ENCODE data around the gene KLHL3. TPM values are rescaled to one million over a fixed set of nuclear protein-coding genes. Genes with fewer than 3 reads are reported as not detected.

Gene KLHL3
- total RNA-seq, 4 donors from 2014 or later: 1.7 to 3.8 (median 3.1) TPM

- peaks cover 0 to 37% (median 0%) of the 10 kb centered on the region in 4 donors for H3K27me3 ChIP-seq
- no peak for DNase-seq
- no peaks in the 10 kb centered on the region for H3K36me3 ChIP-seq
- H3K4me3 ChIP-seq: no peak overlapping the region
- intact Hi-C loops (cut with DNase I): no loop called here
- no peaks in the 10 kb centered on the region for H3K9me3 ChIP-seq
- 68 to 70% methylated on average over 2 of the region's 2 CpGs for WGBS, 2 donors
- TF ChIP-seq POLR2A (IDR thresholded peaks at IDR 0.05): no peak
- TF ChIP-seq CTCF (IDR thresholded peaks at IDR 0.05): no peak
- H3K4me1 ChIP-seq: no peaks in the 10 kb centered on the region
- no peak overlapping the region for H3K27ac ChIP-seq
These were observed 129.5 kb downstream of the KLHL3 start for GRCh38 chr5:137606401-137606800.

- no peak overlapping the region for H3K4me3 ChIP-seq
- H3K4me1 ChIP-seq: no peaks in the 10 kb centered on the region
- 32 to 39% methylated on average over 4 of the region's 4 CpGs for WGBS, 2 donors
- H3K27ac ChIP-seq: no peak overlapping the region
- DNase-seq: no peak
- intact Hi-C loops (cut with DNase I): no loop called here
- TF ChIP-seq POLR2A (IDR thresholded peaks at IDR 0.05): no peak
- TF ChIP-seq CTCF (IDR thresholded peaks at IDR 0.05): no peak
- no peaks in the 10 kb centered on the region for H3K9me3 ChIP-seq
- peaks cover 0 to 34% (median 0%) of the 10 kb centered on the region in 4 donors for H3K27me3 ChIP-seq
- H3K36me3 ChIP-seq: no peaks in the 10 kb centered on the region
These were observed 130.5 kb downstream of the KLHL3 start for GRCh38 chr5:137605411-137605810.

- H3K27ac ChIP-seq: no peak overlapping the region
- WGBS, 2 donors: 29 to 33% methylated on average over 7 to 8 of the region's 9 CpGs
- TF ChIP-seq POLR2A (IDR thresholded peaks at IDR 0.05) (no peak), CTCF (IDR thresholded peaks at IDR 0.05) (no peak)
- H3K4me3 ChIP-seq: no peak overlapping the region
- H3K27me3 ChIP-seq: peaks cover 0 to 43% (median 0%) of the 10 kb centered on the region in 4 donors
- H3K36me3 ChIP-seq: no peaks in the 10 kb centered on the region
- H3K9me3 ChIP-seq: no peaks in the 10 kb centered on the region
- H3K4me1 ChIP-seq: no peaks in the 10 kb centered on the region
- intact Hi-C loops (cut with DNase I): no loop called here
- DNase-seq: no peak
These were observed 131.4 kb downstream of the KLHL3 start for GRCh38 chr5:137604348-137605095.

GRCh38 chr5:137603891-137604290 is 132.0 kb downstream of the KLHL3 start:
- TF ChIP-seq POLR2A (IDR thresholded peaks at IDR 0.05): no peak
- TF ChIP-seq CTCF (IDR thresholded peaks at IDR 0.05): no peak
- DNase-seq: no peak
- no peak overlapping the region for H3K27ac ChIP-seq
- no peaks in the 10 kb centered on the region for H3K9me3 ChIP-seq
- no peaks in the 10 kb centered on the region for H3K36me3 ChIP-seq
- no peaks in the 10 kb centered on the region for H3K4me1 ChIP-seq
- intact Hi-C loops (cut with DNase I): no loop called here
- 100% methylated on average over 1 of the region's 1 CpG for WGBS, 2 donors
- H3K27me3 ChIP-seq: peaks cover 0 to 49% (median 0%) of the 10 kb centered on the region in 4 donors
- no peak overlapping the region for H3K4me3 ChIP-seq

- 89 to 90% methylated on average over 6 of the region's 6 CpGs for WGBS, 2 donors
- H3K4me3 ChIP-seq: no peak overlapping the region
These were observed 132.5 kb downstream of the KLHL3 start for GRCh38 chr5:137603356-137603755.

More at GRCh38 chr5:137603356-137603755, 132.5 kb downstream of the KLHL3 start:
- H3K27me3 ChIP-seq: peaks cover 0 to 55% (median 0%) of the 10 kb centered on the region in 4 donors
- H3K36me3 ChIP-seq: no peaks in the 10 kb centered on the region
- no peaks in the 10 kb centered on the region for H3K9me3 ChIP-seq
- intact Hi-C loops (cut with DNase I): no loop called here
- DNase-seq: no peak
- TF ChIP-seq CTCF (IDR thresholded peaks at IDR 0.05): no peak
- TF ChIP-seq POLR2A (IDR thresholded peaks at IDR 0.05): no peak
- no peak overlapping the region for H3K27ac ChIP-seq
- H3K4me1 ChIP-seq: no peaks in the 10 kb centered on the region

All from esophagus squamous epithelium (tissue), 5 donors.